Upper lobe of left lung (tissue), 6 donors: Measurements from ENCODE around the gene ALKBH5. TPM values are rescaled to one million over a fixed set of nuclear protein-coding genes. Genes with fewer than 3 reads are reported as not detected.
A peak's percentile ranks its signal among the peaks of the same experiment; 100 is the strongest.

ENCODE experiments used
- ATAC-seq, 2 donors: fragments of 200-7000 bp; cut with Tn5 transposase; one replicate each; pipeline ENCODE4 v1.9.1; 2022; ENCODE audit warnings: mild to moderate bottlenecking in 2 of 2, moderate library complexity in 2 of 2; ENCODE audit not compliant: low FRiP score in 2 of 2
- DNase-seq, 2 donors: peaks; one replicate each; pipeline ENCODE4 v3.0.0-alpha.2; 2019 to 2020
- H3K27ac ChIP-seq, 4 donors: fragments of 200-600 bp; sonication (generic); one replicate each; pipeline ENCODE4 v1.5.1; 2016 to 2019
- H3K27me3 ChIP-seq, 4 donors: fragments of 200-600 bp; sonication (generic); one replicate each; pipeline ENCODE4 v1.5.1; 2017 to 2019
- H3K36me3 ChIP-seq, 4 donors: fragments of 200-600 bp; sonication (generic); one replicate each; pipeline ENCODE4 v1.5.1; 2016 to 2019
- H3K4me1 ChIP-seq, 4 donors: fragments of 200-600 bp; sonication (generic); one replicate each; pipeline ENCODE4 v1.5.1; 2018 to 2019
- H3K4me3 ChIP-seq, 4 donors: fragments of 200-600 bp; sonication (generic); one replicate each; pipeline ENCODE4 v1.5.1; 2017 to 2019; ENCODE audit warnings: mild to moderate bottlenecking in 2 of 4, moderate library complexity in 1 of 4
- H3K9me3 ChIP-seq, 4 donors: fragments of 200-600 bp; sonication (generic); one replicate each; pipeline ENCODE4 v1.5.1; 2018 to 2019
- CTCF ChIP-seq, 6 experiments: fragments of 450-650 bp in 4 of 6; fragments of 200-600 bp in 2 of 6; sonication (generic) in 2 of 6; IDR thresholded peaks; one replicate each; pipeline ENCODE4 v1.5.1; 2016 to 2019; ENCODE audit warnings: antibody characterized with exemption in 6 of 6
- EP300 ChIP-seq, 4 donors: sonication (generic); formaldehyde crosslinking; IDR thresholded peaks; one replicate each; pipeline ENCODE4 v1.5.1; 2017; ENCODE audit warnings: antibody characterized with exemption in 4 of 4, control low read depth in 2 of 4
- POLR2A ChIP-seq, 4 donors: fragments of 450-650 bp; IDR thresholded peaks; one replicate each; pipeline ENCODE4 v1.5.1; 2016 to 2017; ENCODE audit warnings: antibody characterized with exemption in 4 of 4, mild to moderate bottlenecking in 2 of 4
- POLR2AphosphoS5 ChIP-seq, 2 donors: sonication (generic); formaldehyde crosslinking; IDR thresholded peaks; one replicate each; pipeline ENCODE4 v1.5.1; 2017; ENCODE audit warnings: antibody characterized with exemption in 2 of 2
- WGBS, 2 donors: methylation state at CpG; one replicate each; pipeline ENCODE4 v1.1.5; 2017 to 2018; 5-methylcytosine and 5-hydroxymethylcytosine counted together
- total RNA-seq, 6 donors: library from RNA; depleted of rRNA in 4 of 6; stranded (reverse); fragments of >200 nt in 4 of 6; gene quantifications; one replicate each; pipeline versions ENCODE4 v1.1.0 to v1.2.1, GENCODE V29; 2016 to 2021
- donor health status: DM: no; HTN: no; CAD: no; lungs with moderate emphysema.
- donor health status: DM: no; HTN: yes; CAD: no; lungs with severe emphysema.

Gene ALKBH5
- total RNA-seq, 6 donors from 2014 or later: 63.9 to 112 (median 94.7) TPM

GRCh38 chr17:18146259-18146658, 37.4 kb upstream of the ALKBH5 start:
- TF ChIP-seq POLR2A (IDR thresholded peaks at IDR 0.05) (no peak), POLR2AphosphoS5 (IDR thresholded peaks at IDR 0.05) (no peak), CTCF (IDR thresholded peaks at IDR 0.05) (no peak), EP300 (IDR thresholded peaks at IDR 0.05) (no peak)
- DNase-seq: no peak
- no peak overlapping the region for H3K27ac ChIP-seq
- H3K36me3 ChIP-seq: no peaks in the 10 kb centered on the region
- no peak overlapping the region for H3K4me3 ChIP-seq
- no peaks in the 10 kb centered on the region for H3K9me3 ChIP-seq
- H3K4me1 ChIP-seq: peaks cover 0 to 10% (median 2%) of the 10 kb centered on the region in 4 donors
- no peak for ATAC-seq
- WGBS, 2 donors: 94 to 100% methylated on average over 2 of the region's 2 CpGs
- H3K27me3 ChIP-seq: no peaks in the 10 kb centered on the region

- ATAC-seq (no peak), DNase-seq (no peak)
- peaks cover 0 to 10% (median 1%) of the 10 kb centered on the region in 4 donors for H3K4me1 ChIP-seq
- no peaks in the 10 kb centered on the region for H3K9me3 ChIP-seq
- H3K36me3 ChIP-seq: no peaks in the 10 kb centered on the region
- H3K4me3 ChIP-seq: no peak overlapping the region
- 87 to 89% methylated on average over 3 of the region's 3 CpGs for whole genome bisulfite sequencing, 2 donors
- TF ChIP-seq CTCF (IDR thresholded peaks at IDR 0.05) (no peak), POLR2AphosphoS5 (IDR thresholded peaks at IDR 0.05) (no peak), EP300 (IDR thresholded peaks at IDR 0.05) (no peak), POLR2A (IDR thresholded peaks at IDR 0.05) (no peak)
- H3K27me3 ChIP-seq: no peaks in the 10 kb centered on the region
- no peak overlapping the region for H3K27ac ChIP-seq
Measured at GRCh38 chr17:18146980-18147379, 36.6 kb upstream of the ALKBH5 start.

- Histone ChIP-seq H3K4me1 (peaks cover 9 to 16% (median 13%) of the 10 kb centered on the region in 4 donors), H3K27ac (no peak overlapping the region), H3K9me3 (no peaks in the 10 kb centered on the region), H3K27me3 (no peaks in the 10 kb centered on the region), H3K4me3 (no peak overlapping the region), H3K36me3 (no peaks in the 10 kb centered on the region)
- 93 to 95% methylated on average over 7 of the region's 7 CpGs for WGBS, 2 donors
- TF ChIP-seq EP300 (IDR thresholded peaks at IDR 0.05) (no peak), POLR2A (IDR thresholded peaks at IDR 0.05) (no peak), CTCF (IDR thresholded peaks at IDR 0.05) (no peak), POLR2AphosphoS5 (IDR thresholded peaks at IDR 0.05) (no peak)
- DNase-seq (peak in 1 of 2 donors; percentile 63), ATAC-seq (no peak)
Measured at GRCh38 chr17:18148586-18148985, 35.0 kb upstream of the ALKBH5 start.

GRCh38 chr17:18151290-18151689, 32.3 kb upstream of the ALKBH5 start:
- 90 to 97% methylated on average over 8 to 9 of the region's 9 CpGs for WGBS, 2 donors
- DNase-seq (peak in 1 of 2 donors; percentile 57), ATAC-seq (no peak)
- Histone ChIP-seq H3K9me3 (no peaks in the 10 kb centered on the region), H3K27ac (no peak overlapping the region), H3K4me3 (no peak overlapping the region), H3K27me3 (no peaks in the 10 kb centered on the region), H3K36me3 (no peaks in the 10 kb centered on the region), H3K4me1 (peaks cover 9 to 21% (median 14%) of the 10 kb centered on the region in 4 donors)
- TF ChIP-seq CTCF (IDR thresholded peaks at IDR 0.05) (no peak), EP300 (IDR thresholded peaks at IDR 0.05) (no peak)

- H3K4me1 ChIP-seq: peaks cover 14 to 35% (median 26%) of the 10 kb centered on the region in 4 donors
- H3K4me3 ChIP-seq: no peak overlapping the region
- H3K36me3 ChIP-seq: no peaks in the 10 kb centered on the region
- DNase-seq (peak in 1 of 2 donors; percentile 78), ATAC-seq (no peak)
- H3K27me3 ChIP-seq: no peaks in the 10 kb centered on the region
- no peak for TF ChIP-seq EP300 (IDR thresholded peaks at IDR 0.05)
- no peaks in the 10 kb centered on the region for H3K9me3 ChIP-seq
- no peak overlapping the region for H3K27ac ChIP-seq
- 85 to 87% methylated on average over 13 to 14 of the region's 14 CpGs for WGBS, 2 donors
Measured at GRCh38 chr17:18155179-18155578, 28.4 kb upstream of the ALKBH5 start.
